ENCODE data around the gene REEP1. TPM values are rescaled to one million over a fixed set of nuclear protein-coding genes. Genes with fewer than 3 reads are reported as not detected.

The REEP1 gene
- total and polyA plus RNA-seq, 2 of the 4 experiments (the other 2 are of a cell fraction) = under 0.01 to 0.03 TPM

DNA sequence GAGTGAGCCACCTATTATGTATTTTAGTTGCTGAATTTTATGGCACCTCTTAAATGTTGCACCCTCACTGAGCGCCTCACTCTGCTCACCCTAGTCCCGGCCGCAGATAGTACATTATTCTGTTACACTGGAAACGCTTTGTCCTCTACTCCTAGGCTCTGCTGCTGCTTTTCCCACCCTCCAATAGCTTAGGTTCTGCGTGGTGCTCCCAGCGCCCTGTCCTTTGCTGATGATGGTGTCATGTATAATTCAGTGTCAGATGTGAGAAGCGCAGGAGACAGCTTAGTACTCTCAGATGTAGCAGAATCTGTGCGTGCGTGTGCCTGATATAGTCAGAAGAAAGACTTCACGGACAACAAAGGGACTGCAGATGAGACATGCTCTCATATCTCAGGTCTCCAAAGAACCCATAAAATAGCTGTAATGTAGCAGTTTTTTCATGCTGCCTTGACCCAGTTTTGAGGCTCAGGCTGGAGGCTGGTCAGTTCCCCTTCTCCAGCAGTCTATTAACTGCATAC is 1.4 kb upstream of the REEP1 start:
- peaks cover 44% of the 10 kb centered on the region for H3K27me3 ChIP-seq (ENCODE audit: control insufficient read depth, insufficient read depth, low read length)
- DNase-seq = no peak
- H2AFZ ChIP-seq (replicated peaks; ENCODE audit: low read length, poor library complexity) = no peak overlapping the region
- no TSS peak for BruUV-seq (replicated peaks)
- H4K20me1 ChIP-seq (ENCODE audit: insufficient read depth, low read length) = no peaks in the 10 kb centered on the region
- intact Hi-C loops (cut with micrococcal nuclease) (no loop called here), in situ Hi-C loops (cut with MboI; ENCODE audit: low sequenced_read_pairs) (no loop called here), dilution Hi-C loops (cut with HindIII; ENCODE audit: low sequenced_read_pairs, unreplicated experiment) (no loop called here)
- no peak overlapping the region for H3K27ac ChIP-seq (ENCODE audit: insufficient read depth, low read length)
- H3K79me1 ChIP-seq (ENCODE audit: low read depth in 1 of 2, low read length in 2 of 2) = no peaks in the 10 kb centered on the region
- no peaks in the 10 kb centered on the region; the same call in 1 of the 2 replicates for H3K4me1 ChIP-seq (ENCODE audit: control insufficient read depth, insufficient read depth, low read length)
- ChIA-PET POLR2A (ENCODE audit: unreplicated experiment) (no interaction called here), CTCF (no interaction called here)
- H3K4me2 ChIP-seq (ENCODE audit: low read depth, low read length) = no peak overlapping the region
- H2AK9ac ChIP-seq (replicated peaks; ENCODE audit: low read depth, low read length, poor library complexity) = no peak overlapping the region
- no peaks in the 10 kb centered on the region for H3K36me3 ChIP-seq (ENCODE audit: control insufficient read depth, insufficient read depth, low read length)
- H4K8ac ChIP-seq (ENCODE audit: low read depth in 2 of 2, low read length in 2 of 2) = no peak overlapping the region
- H3K56ac ChIP-seq (ENCODE audit: extremely low read depth, insufficient read depth, low read length) = no peak overlapping the region
- no peak overlapping the region for H3K14ac ChIP-seq (replicated peaks; ENCODE audit: low read depth, low read length)
- H2BK5ac ChIP-seq (ENCODE audit: low read depth, low read length, poor library complexity, severe bottlenecking) = no peak overlapping the region
- no peak overlapping the region for H3K9ac ChIP-seq (ENCODE audit: low read depth, low read length)
- H2BK20ac ChIP-seq (ENCODE audit: low read depth, low read length) = no peak overlapping the region
- H3K4ac ChIP-seq (ENCODE audit: low read depth, low read length) = no peak overlapping the region
- TF ChIP-seq, protein P1, sequence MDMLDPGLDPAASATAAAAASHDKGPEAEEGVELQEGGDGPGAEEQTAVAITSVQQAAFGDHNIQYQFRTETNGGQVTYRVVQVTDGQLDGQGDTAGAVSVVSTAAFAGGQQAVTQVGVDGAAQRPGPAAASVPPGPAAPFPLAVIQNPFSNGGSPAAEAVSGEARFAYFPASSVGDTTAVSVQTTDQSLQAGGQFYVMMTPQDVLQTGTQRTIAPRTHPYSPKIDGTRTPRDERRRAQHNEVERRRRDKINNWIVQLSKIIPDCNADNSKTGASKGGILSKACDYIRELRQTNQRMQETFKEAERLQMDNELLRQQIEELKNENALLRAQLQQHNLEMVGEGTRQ (IDR thresholded peaks at IDR 0.05; ENCODE audit: low read depth, low read length) = no peak
- TF ChIP-seq RFX5 (IDR thresholded peaks at IDR 0.05; ENCODE audit: low read depth, low read length) (no peak), BHLHE40 (IDR thresholded peaks at IDR 0.05; ENCODE audit: low read depth, low read length) (no peak)
- H3K9me3 ChIP-seq (ENCODE audit: control insufficient read depth, insufficient read depth, low read length) = no peaks in the 10 kb centered on the region
- no peak overlapping the region for H2BK15ac ChIP-seq (ENCODE audit: low read depth, low read length)
- no peak overlapping the region for H3K4me3 ChIP-seq (ENCODE audit: insufficient read depth, low read depth, low read length)
- H3K9me1 ChIP-seq (ENCODE audit: insufficient read depth, low read length) = no peaks in the 10 kb centered on the region
- ATAC-seq (ENCODE audit: low read depth) = no peak
- H2AK5ac ChIP-seq (ENCODE audit: low read depth, low read length) = no peak overlapping the region
- no CpG with 5 or more reads among the region's 10 CpGs for WGBS, 2 experiments (ENCODE audit: extremely low coverage in 2 of 2, insufficient read length in 1 of 2)
- no peak overlapping the region for H3K18ac ChIP-seq (ENCODE audit: low read depth, low read length)
- H3K23ac ChIP-seq (ENCODE audit: low read depth, low read length) = no peak overlapping the region
- H2BK120ac ChIP-seq (ENCODE audit: low read depth, low read length) = no peak overlapping the region
- no peak overlapping the region for H4K5ac ChIP-seq (ENCODE audit: low read depth, low read length)
- H4K91ac ChIP-seq (ENCODE audit: insufficient read depth, low read depth, low read length) = no peak overlapping the region

Measured in IMR-90 (cell line).